Muscle layer of colon (tissue), 2 donors: ENCODE measurements around the gene MAPK4.

Experiments used
- H3K27ac ChIP-seq: one replicate; pipeline ENCODE4 v1.7.0; 2013; ENCODE audit warnings: low read depth, mild to moderate bottlenecking, low read length, moderate library complexity
- H3K27me3 ChIP-seq, 2 donors: one replicate each; pipeline ENCODE4 v1.7.0; 2013; ENCODE audit warnings: low read length in 2 of 2, mild to moderate bottlenecking in 2 of 2; ENCODE audit not compliant: insufficient read depth in 2 of 2, control insufficient read depth in 1 of 2
- H3K36me3 ChIP-seq: one replicate; pipeline ENCODE4 v1.7.0; 2013; ENCODE audit warnings: mild to moderate bottlenecking, low read length; ENCODE audit not compliant: insufficient read depth
- H3K4me1 ChIP-seq: one replicate; pipeline ENCODE4 v1.7.0; 2013; ENCODE audit warnings: mild to moderate bottlenecking, low read length; ENCODE audit not compliant: insufficient read depth
- H3K4me3 ChIP-seq, 2 donors: one replicate each; pipeline ENCODE4 v1.7.0; 2013; ENCODE audit warnings: low read length in 2 of 2, low read depth in 1 of 2, mild to moderate bottlenecking in 1 of 2, moderate library complexity in 1 of 2
- H3K9ac ChIP-seq: one replicate; pipeline ENCODE4 v1.7.0; 2013; ENCODE audit warnings: low read length
- H3K9me3 ChIP-seq: one replicate; pipeline ENCODE4 v1.7.0; 2013; ENCODE audit warnings: mild to moderate bottlenecking, low read length
- donor health status: abdominal sarcoma.
- donor health status: Adenocarcinoma of cecum.

The MAPK4 gene

GRCh38 chr18:50642439-50642838 lies 82.6 kb downstream of the MAPK4 start:
- Histone ChIP-seq H3K9ac (no peak overlapping the region), H3K36me3 (no peaks in the 10 kb centered on the region), H3K9me3 (no peaks in the 10 kb centered on the region), H3K27ac (no peak overlapping the region), H3K27me3 (no peaks in the 10 kb centered on the region), H3K4me3 (no peak overlapping the region), H3K4me1 (peaks cover 30% of the 10 kb centered on the region)

GRCh38 chr18:50644146-50644545 lies 84.3 kb downstream of the MAPK4 start:
- Histone ChIP-seq H3K27me3 (no peaks in the 10 kb centered on the region), H3K27ac (no peak overlapping the region), H3K9me3 (no peaks in the 10 kb centered on the region), H3K36me3 (no peaks in the 10 kb centered on the region), H3K4me3 (no peak overlapping the region), H3K4me1 (peaks cover 29% of the 10 kb centered on the region), H3K9ac (no peak overlapping the region)

- no peaks in the 10 kb centered on the region for H3K27me3 ChIP-seq
- H3K4me3 ChIP-seq = no peak overlapping the region
- H3K36me3 ChIP-seq = no peaks in the 10 kb centered on the region
- H3K4me1 ChIP-seq = peaks cover 34% of the 10 kb centered on the region
- no peaks in the 10 kb centered on the region for H3K9me3 ChIP-seq
- no peak overlapping the region for H3K27ac ChIP-seq
- no peak overlapping the region for H3K9ac ChIP-seq
Observed at GRCh38 chr18:50644807-50645206, 84.9 kb downstream of the MAPK4 start.

- Histone ChIP-seq H3K27ac (peak overlapping the region; percentile 94), H3K36me3 (no peaks in the 10 kb centered on the region), H3K9me3 (no peaks in the 10 kb centered on the region), H3K4me3 (no peak overlapping the region), H3K27me3 (no peaks in the 10 kb centered on the region), H3K4me1 (peaks cover 56% of the 10 kb centered on the region), H3K9ac (peak overlapping the region; percentile 5)
Observed at GRCh38 chr18:50647237-50647636, 87.3 kb downstream of the MAPK4 start.

- peak overlapping the region; percentile 5 for H3K9ac ChIP-seq
- peak overlapping the region; percentile 94 for H3K27ac ChIP-seq
- no peak overlapping the region for H3K4me3 ChIP-seq
Observed at GRCh38 chr18:50647792-50648191, 87.9 kb downstream of the MAPK4 start.

GRCh38 chr18:50649821-50650220 lies 89.9 kb downstream of the MAPK4 start:
- H3K9me3 ChIP-seq = no peaks in the 10 kb centered on the region
- H3K4me1 ChIP-seq = peaks cover 78% of the 10 kb centered on the region
- no peaks in the 10 kb centered on the region for H3K27me3 ChIP-seq
- H3K36me3 ChIP-seq = no peaks in the 10 kb centered on the region
- H3K4me3 ChIP-seq = no peak overlapping the region
- H3K9ac ChIP-seq = no peak overlapping the region
- H3K27ac ChIP-seq = peak overlapping the region; percentile 94

More at GRCh38 chr18:50647792-50648191, 87.9 kb downstream of the MAPK4 start:
- Histone ChIP-seq H3K36me3 (no peaks in the 10 kb centered on the region), H3K27me3 (no peaks in the 10 kb centered on the region), H3K9me3 (no peaks in the 10 kb centered on the region), H3K4me1 (peaks cover 58% of the 10 kb centered on the region)

GRCh38 chr18:50651334-50651733 lies 91.4 kb downstream of the MAPK4 start:
- Histone ChIP-seq H3K4me1 (peaks cover 91% of the 10 kb centered on the region), H3K27me3 (no peaks in the 10 kb centered on the region), H3K27ac (peak overlapping the region; percentile 94), H3K9ac (no peak overlapping the region), H3K9me3 (no peaks in the 10 kb centered on the region), H3K4me3 (no peak overlapping the region), H3K36me3 (no peaks in the 10 kb centered on the region)

- no peak overlapping the region for H3K9ac ChIP-seq
- H3K27me3 ChIP-seq = no peaks in the 10 kb centered on the region
- H3K4me1 ChIP-seq = peaks cover 85% of the 10 kb centered on the region
- H3K27ac ChIP-seq = peak overlapping the region; percentile 97
- no peaks in the 10 kb centered on the region for H3K9me3 ChIP-seq
- H3K36me3 ChIP-seq = no peaks in the 10 kb centered on the region
- H3K4me3 ChIP-seq = no peak overlapping the region
Observed at GRCh38 chr18:50653402-50654093, 93.7 kb downstream of the MAPK4 start.

- H3K27ac ChIP-seq = peak overlapping the region; percentile 97
- no peak overlapping the region for H3K4me3 ChIP-seq
- H3K27me3 ChIP-seq = no peaks in the 10 kb centered on the region
- no peaks in the 10 kb centered on the region for H3K36me3 ChIP-seq
- no peaks in the 10 kb centered on the region for H3K9me3 ChIP-seq
- H3K9ac ChIP-seq = peak overlapping the region; percentile 39
- H3K4me1 ChIP-seq = peaks cover 85% of the 10 kb centered on the region
Observed at GRCh38 chr18:50654211-50654610, 94.3 kb downstream of the MAPK4 start.

GRCh38 chr18:50654658-50655550 lies 95.0 kb downstream of the MAPK4 start:
- H3K27ac ChIP-seq = peak overlapping the region; percentile 97

GRCh38 chr18:50656396-50656795 lies 96.5 kb downstream of the MAPK4 start:
- Histone ChIP-seq H3K4me1 (peaks cover 74% of the 10 kb centered on the region), H3K36me3 (no peaks in the 10 kb centered on the region), H3K9me3 (no peaks in the 10 kb centered on the region), H3K4me3 (no peak overlapping the region), H3K27ac (peak overlapping the region; percentile 38), H3K9ac (no peak overlapping the region), H3K27me3 (no peaks in the 10 kb centered on the region)

More at GRCh38 chr18:50654658-50655550, 95.0 kb downstream of the MAPK4 start:
- H3K27me3 ChIP-seq = no peaks in the 10 kb centered on the region
- peaks cover 87% of the 10 kb centered on the region for H3K4me1 ChIP-seq
- H3K36me3 ChIP-seq = no peaks in the 10 kb centered on the region
- peak overlapping the region; percentile 39 for H3K9ac ChIP-seq
- H3K4me3 ChIP-seq = peak overlapping the region in 1 of 2 donors; percentile 20
- H3K9me3 ChIP-seq = no peaks in the 10 kb centered on the region
